GM10847 (cell line): ENCODE measurements around the gene EDA.

Source experiments
- POLR2A ChIP-seq: IDR thresholded peaks from 2 replicates; pipeline ENCODE4 v1.6.1; 2011; ENCODE audit not compliant: insufficient read length; ENCODE audit errors: extremely low read depth

EDA gene

GRCh38 chrX:70026112-70026850 lies 410.4 kb downstream of the EDA start:
- TF ChIP-seq POLR2A, result no peak

- no peak for TF ChIP-seq POLR2A
Measured at GRCh38 chrX:70026851-70027200, 410.9 kb downstream of the EDA start.

GRCh38 chrX:70029863-70030262 lies 413.9 kb downstream of the EDA start:
- no peak for TF ChIP-seq POLR2A

- TF ChIP-seq POLR2A, result no peak
Measured at GRCh38 chrX:70030301-70030767, 414.4 kb downstream of the EDA start.

GRCh38 chrX:70032792-70033191 lies 416.9 kb downstream of the EDA start:
- TF ChIP-seq POLR2A, result no peak

- TF ChIP-seq POLR2A, result no peak
Measured at GRCh38 chrX:70033348-70034051, 417.6 kb downstream of the EDA start.

GRCh38 chrX:70034646-70035045 lies 418.7 kb downstream of the EDA start:
- no peak for TF ChIP-seq POLR2A

DNA sequence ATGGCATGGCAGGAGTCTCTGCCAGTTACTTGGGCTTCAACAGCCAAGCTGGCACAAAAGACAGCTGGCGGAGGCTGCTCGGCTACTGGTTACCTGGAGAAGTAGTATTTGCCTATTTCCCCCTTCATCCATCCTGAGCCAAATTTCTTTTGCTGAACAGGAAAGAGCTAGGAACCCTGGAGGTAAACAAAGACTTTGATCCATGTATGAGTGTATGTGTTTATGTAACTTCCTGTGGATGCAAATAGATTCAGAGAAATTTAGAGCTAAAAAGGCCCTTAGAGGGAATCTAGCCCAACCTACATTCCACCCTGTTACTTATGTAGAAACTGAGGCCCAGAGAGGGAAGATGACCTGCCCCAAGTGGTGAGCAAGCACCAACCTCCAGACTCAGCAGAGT lies 422.6 kb downstream of the EDA start:
- no peak for TF ChIP-seq POLR2A

DNA sequence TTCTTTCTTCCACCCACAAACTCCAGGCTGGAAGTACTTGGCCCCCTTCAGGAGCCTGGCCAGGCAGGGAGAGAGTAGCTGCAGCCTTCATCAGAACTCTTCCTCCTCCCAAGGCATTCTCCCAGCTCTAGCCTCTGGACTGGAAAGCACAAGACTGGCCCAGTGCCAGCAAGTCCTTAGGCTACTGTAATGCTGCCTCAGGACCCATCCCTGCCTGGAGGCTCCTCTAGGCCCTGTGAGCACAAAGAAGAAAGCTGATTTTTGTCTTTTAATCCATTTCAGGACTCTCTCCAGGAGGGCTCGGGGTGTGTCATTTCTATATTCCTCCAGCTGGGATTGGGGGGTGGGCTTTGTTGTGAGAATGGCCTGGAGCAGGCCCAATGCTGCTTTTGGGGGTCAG lies 423.0 kb downstream of the EDA start:
- no peak for TF ChIP-seq POLR2A

DNA sequence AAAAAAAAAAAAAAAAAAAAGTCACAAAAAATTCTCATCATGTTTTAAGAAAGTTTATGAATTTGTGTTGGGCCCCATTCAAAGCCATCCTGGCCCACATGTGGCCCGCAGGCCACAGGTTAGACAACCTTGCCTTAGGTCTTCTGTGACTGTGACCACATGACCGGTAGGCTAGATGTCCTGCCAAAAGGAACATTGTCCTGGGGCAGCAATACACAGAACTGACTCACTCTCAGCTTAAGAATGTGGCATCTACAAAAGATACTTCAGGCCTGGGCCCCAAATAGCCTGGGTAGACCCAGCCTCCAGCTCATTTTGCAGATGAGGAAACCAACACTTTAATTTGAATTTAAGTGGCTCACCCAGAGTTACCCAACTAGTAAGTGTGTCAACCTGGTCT lies 423.8 kb downstream of the EDA start:
- no peak for TF ChIP-seq POLR2A

GRCh38 chrX:70041993-70042392 lies 426.1 kb downstream of the EDA start:
- no peak for TF ChIP-seq POLR2A

GRCh38 chrX:70042399-70043371 lies 426.8 kb downstream of the EDA start:
- TF ChIP-seq POLR2A, result no peak

- no peak for TF ChIP-seq POLR2A
Measured at GRCh38 chrX:70043685-70044084, 427.8 kb downstream of the EDA start.

DNA sequence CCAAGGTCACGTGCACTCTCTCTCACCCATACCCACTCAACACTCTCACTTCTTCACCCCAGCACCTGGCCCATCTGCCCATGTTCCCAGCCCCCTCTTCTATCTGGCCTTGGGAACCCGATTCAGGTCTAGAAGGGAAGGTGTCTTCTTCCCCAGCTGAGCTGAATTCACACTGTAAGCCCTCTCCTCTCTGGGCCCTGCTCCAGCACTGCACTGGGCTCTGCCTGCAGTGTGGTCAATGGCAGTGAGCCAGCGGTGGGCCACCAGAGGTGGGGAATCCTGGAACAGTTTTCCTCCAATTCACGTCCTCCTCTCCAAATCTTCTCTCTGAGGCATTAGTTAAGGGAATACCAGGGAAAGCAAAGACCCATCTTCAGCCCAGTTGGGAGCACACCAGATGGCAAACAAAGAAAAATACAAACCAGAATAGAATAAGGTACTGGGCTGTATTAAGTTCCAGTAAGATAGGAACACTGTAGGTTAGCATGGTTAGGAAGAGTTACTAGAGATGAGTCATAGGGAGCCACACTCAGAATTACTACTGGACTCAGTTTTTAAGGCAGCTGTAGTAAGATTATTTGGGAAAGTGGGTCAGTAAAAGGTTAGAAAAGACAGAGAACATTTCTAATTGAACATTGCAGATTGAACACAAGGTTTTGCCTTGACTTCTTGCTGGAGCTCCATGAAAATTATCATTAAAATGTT lies 428.8 kb downstream of the EDA start:
- TF ChIP-seq POLR2A, result no peak

DNA sequence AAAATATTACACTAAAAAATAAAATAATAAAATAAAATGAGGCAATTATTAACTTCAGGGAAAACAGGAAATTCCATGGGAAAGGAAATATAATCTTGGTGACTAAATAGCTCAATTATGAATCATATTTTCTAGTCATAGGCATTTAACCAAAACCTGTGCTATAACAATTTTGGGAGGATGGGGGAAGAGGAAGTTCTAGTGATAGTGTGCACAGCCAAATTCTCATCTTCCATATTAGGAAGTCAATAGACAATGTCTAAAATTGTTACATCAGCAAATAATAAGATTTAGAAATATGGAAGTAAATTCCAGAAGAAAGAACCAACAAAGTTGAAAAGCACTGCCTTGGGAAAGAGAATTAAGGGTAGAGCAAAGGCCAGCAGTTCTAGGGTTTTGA lies 431.1 kb downstream of the EDA start:
- no peak for TF ChIP-seq POLR2A
